AG04449 (cell line): ENCODE results near the gene C1orf141.
"Not testable (repeated sequence)": the region's sequence is repeated elsewhere in the genome, so short reads cannot be mapped to it uniquely, and the experiment has no call there.

Source experiments
- CTCF ChIA-PET: fragments of 350-600 bp; formaldehyde crosslinking; extraction: SDS; loops from one replicate; lab custom pipeline; 2021; ENCODE audit warnings: antibody characterized with exemption; lab: Yijun Ruan, JAX
- POLR2A ChIA-PET: fragments of 400-600, 350-600 bp; formaldehyde crosslinking; extraction: SDS; loops from one replicate; lab custom pipeline; 2020; ENCODE audit warnings: antibody characterized with exemption, inconsistent platforms; lab: Yijun Ruan, JAX
- DNase-seq: peaks from one replicate; pipeline ENCODE4 v3.0.0-alpha.2; 2010; ENCODE audit warnings: low read depth, low spot score
- H3K4me3 ChIP-seq: 2 replicates; pipeline ENCODE4 v1.5.1; 2011; ENCODE audit warnings: low read depth, mild to moderate bottlenecking, control low read depth, low read length
- CTCF ChIP-seq: IDR thresholded peaks from one replicate; pipeline ENCODE4 v1.5.1; 2011; ENCODE audit warnings: mild to moderate bottlenecking, moderate library complexity, low read length, control low read depth, inconsistent platforms; ENCODE audit not compliant: insufficient read depth; ENCODE audit errors: missing control alignments

C1orf141 gene

GRCh38 chr1:67072749-67073148, 62.0 kb downstream of the C1orf141 start:
- POLR2A ChIA-PET = no interaction called here
- CTCF ChIA-PET = no interaction called here

GRCh38 chr1:67067655-67068054, 67.1 kb downstream of the C1orf141 start:
- DNase-seq, H3K4me3 ChIP-seq, CTCF ChIA-PET, POLR2A ChIA-PET: not testable (repeated sequence)

More at GRCh38 chr1:67072749-67073148, 62.0 kb downstream of the C1orf141 start:
- no peak for TF ChIP-seq CTCF
- DNase-seq = no peak
- H3K4me3 ChIP-seq = no peak overlapping the region

- ChIA-PET POLR2A (no interaction called here), CTCF (interaction anchor here (0.5 to 1.2 kb wide), 2 partner anchors 87 to 375 kb away, joined by 3 read pairs; no protein-coding TSS in a partner anchor)
- no peak for TF ChIP-seq CTCF
- no peak overlapping the region for H3K4me3 ChIP-seq
- DNase-seq = no peak
These were observed 72.4 kb downstream of the C1orf141 start for GRCh38 chr1:67062412-67062811.

- ChIA-PET CTCF (interaction anchor here (3.5 kb wide), 1 partner anchor 88 kb away, joined by 15 read pairs; no protein-coding TSS in a partner anchor), POLR2A (interaction anchor here (1.0 kb wide), 1 partner anchor 41 kb away, joined by 7 read pairs; no protein-coding TSS in a partner anchor)
- no peak for DNase-seq
- H3K4me3 ChIP-seq = no peak overlapping the region
- no peak for TF ChIP-seq CTCF
These were observed 73.5 kb downstream of the C1orf141 start for GRCh38 chr1:67061266-67061665.

GRCh38 chr1:67060811-67061218, 74.0 kb downstream of the C1orf141 start:
- DNase-seq = peak; percentile 96
- H3K4me3 ChIP-seq = no peak overlapping the region
- POLR2A ChIA-PET = interaction anchor here (0.6 to 1.0 kb wide), 2 partner anchors 41 to 75 kb away, joined by 3 to 7 read pairs; no protein-coding TSS in a partner anchor
- no peak for TF ChIP-seq CTCF
- CTCF ChIA-PET = interaction anchor here (0.9 to 3.5 kb wide), 2 partner anchors 75 to 88 kb away, joined by 3 to 15 read pairs; no protein-coding TSS in a partner anchor

GRCh38 chr1:67059346-67059745, 75.4 kb downstream of the C1orf141 start:
- no peak for TF ChIP-seq CTCF
- H3K4me3 ChIP-seq = no peak overlapping the region
- ChIA-PET POLR2A (interaction anchor here (0.6 kb wide), 1 partner anchor 29 kb away, joined by 3 read pairs; no protein-coding TSS in a partner anchor), CTCF (interaction anchor here (1.5 to 3.5 kb wide), 2 partner anchors 9 to 90 kb away, joined by 6 to 15 read pairs; no protein-coding TSS in a partner anchor)
- no peak for DNase-seq
